GM18951 (cell line): ENCODE measurements around the gene TUBGCP3.
"Not testable (repeated sequence)": the region's sequence is repeated elsewhere in the genome, so short reads cannot be mapped to it uniquely, and the experiment has no call there.

Source experiments
- POLR2A ChIP-seq: IDR thresholded peaks from 4 replicates; pipeline ENCODE4 v1.6.1; 2011; ENCODE audit warnings: mild to moderate bottlenecking; ENCODE audit not compliant: insufficient read length, insufficient read depth; ENCODE audit errors: extremely low read depth
- in situ Hi-C: fragments of 300-500 bp; cut with MboI; formaldehyde crosslinking; loops from one replicate; pipeline ENCODE4 v1.12.0; 2022; ENCODE audit warnings: low sequenced_read_pairs, mixed read lengths, inconsistent platforms; ENCODE audit not compliant: unreplicated experiment

TUBGCP3 gene

GRCh38 chr13:112489199-112489598, 98.8 kb downstream of the TUBGCP3 start:
- TF ChIP-seq POLR2A: no peak
- in situ Hi-C loops: no loop called here

GRCh38 chr13:112488343-112489050, 99.5 kb downstream of the TUBGCP3 start:
- in situ Hi-C loops: not testable (repeated sequence)

- in situ Hi-C loops: no loop called here
- TF ChIP-seq POLR2A: no peak
Observed at GRCh38 chr13:112487127-112487517, 100.8 kb downstream of the TUBGCP3 start.

GRCh38 chr13:112486386-112487126, 101.4 kb downstream of the TUBGCP3 start:
- in situ Hi-C loops: no loop called here
- no peak for TF ChIP-seq POLR2A

- in situ Hi-C loops: not testable (repeated sequence)
Observed at GRCh38 chr13:112485814-112486213, 102.1 kb downstream of the TUBGCP3 start.

GRCh38 chr13:112483299-112483698, 104.7 kb downstream of the TUBGCP3 start:
- in situ Hi-C loops: no loop called here
- TF ChIP-seq POLR2A: no peak

- no peak for TF ChIP-seq POLR2A
- in situ Hi-C loops: no loop called here
Observed at GRCh38 chr13:112481458-112481857, 106.5 kb downstream of the TUBGCP3 start.

GRCh38 chr13:112479389-112479788, 108.6 kb downstream of the TUBGCP3 start:
- in situ Hi-C loops: no loop called here

GRCh38 chr13:112477070-112477619, 110.8 kb downstream of the TUBGCP3 start:
- in situ Hi-C loops: no loop called here

More at GRCh38 chr13:112479389-112479788, 108.6 kb downstream of the TUBGCP3 start:
- no peak for TF ChIP-seq POLR2A

GRCh38 chr13:112475889-112476288, 112.1 kb downstream of the TUBGCP3 start:
- TF ChIP-seq POLR2A: no peak
- in situ Hi-C loops: no loop called here

More at GRCh38 chr13:112477070-112477619, 110.8 kb downstream of the TUBGCP3 start:
- no peak for TF ChIP-seq POLR2A

GRCh38 chr13:112474869-112475268, 113.1 kb downstream of the TUBGCP3 start:
- no peak for TF ChIP-seq POLR2A
- in situ Hi-C loops: no loop called here

- in situ Hi-C loops: no loop called here
- TF ChIP-seq POLR2A: no peak
Observed at GRCh38 chr13:112473818-112474217, 114.1 kb downstream of the TUBGCP3 start.

- no peak for TF ChIP-seq POLR2A
- in situ Hi-C loops: no loop called here
Observed at GRCh38 chr13:112469071-112469745, 118.7 kb downstream of the TUBGCP3 start.
